Sigmoid colon (tissue), 4 donors: Measurements from ENCODE around the gene CXCL6.

Source experiments
- EP300 ChIP-seq, 4 donors: sonication (generic); formaldehyde crosslinking; IDR thresholded peaks; one replicate each; pipeline ENCODE4 v1.6.1; 2017; ENCODE audit warnings: antibody characterized with exemption in 4 of 4
- POLR2A ChIP-seq, 2 donors: fragments of 450-650 bp; IDR thresholded peaks; one replicate each; pipeline ENCODE4 v1.6.1; 2016; ENCODE audit warnings: antibody characterized with exemption in 2 of 2, mild to moderate bottlenecking in 2 of 2, moderate library complexity in 2 of 2
- POLR2AphosphoS5 ChIP-seq, 4 donors: sonication (generic); formaldehyde crosslinking; IDR thresholded peaks; one replicate each; pipeline ENCODE4 v1.6.1; 2017; ENCODE audit warnings: antibody characterized with exemption in 4 of 4
- TF ChIP-seq, protein P1 (sequence below), 4 experiments: fragments of 450-650 bp in 3 of 4; fragments of 200-600 bp in 1 of 4; IDR thresholded peaks; one replicate each; pipeline ENCODE4 v1.5.1; 2016 to 2019; ENCODE audit warnings: antibody characterized with exemption in 4 of 4, mild to moderate bottlenecking in 3 of 4, moderate library complexity in 2 of 4

GRCh38 chr4:73870260-73870659, 33.8 kb downstream of the CXCL6 start:
- TF ChIP-seq POLR2A (IDR thresholded peaks at IDR 0.05), result no peak
- TF ChIP-seq POLR2AphosphoS5 (IDR thresholded peaks at IDR 0.05), result no peak
- TF ChIP-seq, protein P1, sequence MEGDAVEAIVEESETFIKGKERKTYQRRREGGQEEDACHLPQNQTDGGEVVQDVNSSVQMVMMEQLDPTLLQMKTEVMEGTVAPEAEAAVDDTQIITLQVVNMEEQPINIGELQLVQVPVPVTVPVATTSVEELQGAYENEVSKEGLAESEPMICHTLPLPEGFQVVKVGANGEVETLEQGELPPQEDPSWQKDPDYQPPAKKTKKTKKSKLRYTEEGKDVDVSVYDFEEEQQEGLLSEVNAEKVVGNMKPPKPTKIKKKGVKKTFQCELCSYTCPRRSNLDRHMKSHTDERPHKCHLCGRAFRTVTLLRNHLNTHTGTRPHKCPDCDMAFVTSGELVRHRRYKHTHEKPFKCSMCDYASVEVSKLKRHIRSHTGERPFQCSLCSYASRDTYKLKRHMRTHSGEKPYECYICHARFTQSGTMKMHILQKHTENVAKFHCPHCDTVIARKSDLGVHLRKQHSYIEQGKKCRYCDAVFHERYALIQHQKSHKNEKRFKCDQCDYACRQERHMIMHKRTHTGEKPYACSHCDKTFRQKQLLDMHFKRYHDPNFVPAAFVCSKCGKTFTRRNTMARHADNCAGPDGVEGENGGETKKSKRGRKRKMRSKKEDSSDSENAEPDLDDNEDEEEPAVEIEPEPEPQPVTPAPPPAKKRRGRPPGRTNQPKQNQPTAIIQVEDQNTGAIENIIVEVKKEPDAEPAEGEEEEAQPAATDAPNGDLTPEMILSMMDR (IDR thresholded peaks at IDR 0.05), result no peak
- no peak for TF ChIP-seq EP300 (IDR thresholded peaks at IDR 0.05)
